GM12872 (cell line): ENCODE data around the gene AKT1S1.

Experiments
- CTCF ChIP-seq: IDR thresholded peaks from 3 replicates; pipeline ENCODE4 v1.5.1; 2011; ENCODE audit warnings: low read depth, mild to moderate bottlenecking, low read length, moderate library complexity; ENCODE audit not compliant: insufficient read depth

The AKT1S1 gene

GRCh38 chr19:49879243-49879963 lies 2.2 kb upstream of the AKT1S1 start:
- no peak for TF ChIP-seq CTCF

- no peak for TF ChIP-seq CTCF
These were observed 1.6 kb upstream of the AKT1S1 start for GRCh38 chr19:49878744-49879070.

GRCh38 chr19:49877879-49878743 lies 956 bp upstream of the AKT1S1 start:
- no peak for TF ChIP-seq CTCF

GRCh38 chr19:49876422-49877019 lies 634 bp downstream of the AKT1S1 start:
- TF ChIP-seq CTCF: no peak

- TF ChIP-seq CTCF: no peak
These were observed 1.2 kb downstream of the AKT1S1 start for GRCh38 chr19:49875857-49876421.

- TF ChIP-seq CTCF: no peak
These were observed 2.0 kb downstream of the AKT1S1 start for GRCh38 chr19:49875177-49875576.
